SK-N-SH (cell line): ENCODE measurements around the gene CRB3.

Experiments used
- FOXM1 ChIP-seq: IDR thresholded peaks from 2 replicates; pipeline ENCODE4 v1.4.0; 2012; ENCODE audit warnings: low read depth, mild to moderate bottlenecking
- NFIC ChIP-seq: IDR thresholded peaks from 2 replicates; pipeline ENCODE4 v1.4.0; 2012; ENCODE audit warnings: borderline replicate concordance
- USF2 ChIP-seq: fragments of 150-350 bp; IDR thresholded peaks from 2 replicates; pipeline ENCODE4 v1.6.1; 2017; ENCODE audit warnings: antibody characterized with exemption, low read length, low read depth, borderline replicate concordance
- TF ChIP-seq, protein P1 (sequence below): fragments of 200-600 bp; sonication (generic); IDR thresholded peaks from 2 replicates; pipeline ENCODE4 v1.6.1; 2017; ENCODE audit warnings: antibody characterized with exemption, mild to moderate bottlenecking, moderate library complexity
- TF ChIP-seq, protein P2 (sequence below): IDR thresholded peaks from 2 replicates; pipeline ENCODE4 v1.6.1; 2012; ENCODE audit warnings: mild to moderate bottlenecking, low read depth, low read length, moderate library complexity

DNA sequence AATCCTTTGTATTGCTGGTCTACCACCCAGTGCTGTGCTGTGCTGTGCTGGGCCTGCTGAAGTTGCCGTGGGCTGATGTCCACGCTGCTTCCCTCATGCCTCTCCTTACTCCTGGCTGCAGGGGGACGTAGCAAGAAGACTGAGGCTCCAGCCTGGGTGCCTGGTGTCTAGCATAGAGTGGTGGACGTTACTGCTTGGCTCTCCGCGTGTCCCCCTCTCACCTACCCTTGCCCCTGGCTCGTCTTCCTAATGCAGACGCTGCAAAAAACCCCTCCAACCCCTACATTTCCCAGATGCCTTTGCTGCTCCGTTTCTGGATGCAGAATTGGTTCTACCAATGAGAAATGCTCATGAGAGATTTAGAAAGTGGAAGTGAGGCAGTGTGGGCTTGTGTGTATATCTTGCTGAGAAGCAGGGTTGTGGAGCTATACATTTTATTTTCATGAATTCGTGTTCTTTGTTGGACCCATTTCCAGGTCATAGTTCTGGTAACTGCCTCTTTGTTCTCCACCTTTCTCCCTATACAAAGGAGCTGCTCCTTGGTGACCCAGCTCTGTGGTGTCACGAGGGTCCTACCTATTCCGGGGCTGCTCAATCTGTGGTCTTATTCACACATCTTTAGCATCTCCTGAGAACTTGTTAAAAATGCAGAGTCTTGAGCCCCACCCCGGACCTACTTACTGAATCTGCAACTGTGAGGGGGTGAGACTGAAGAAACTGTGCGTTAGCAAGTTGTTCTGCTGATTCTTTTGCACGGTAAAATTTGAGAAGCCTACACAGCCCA lies 25.4 kb downstream of the CRB3 start:
- TF ChIP-seq USF2 (no peak), FOXM1 (no peak), NFIC (no peak)
- TF ChIP-seq, protein P1, sequence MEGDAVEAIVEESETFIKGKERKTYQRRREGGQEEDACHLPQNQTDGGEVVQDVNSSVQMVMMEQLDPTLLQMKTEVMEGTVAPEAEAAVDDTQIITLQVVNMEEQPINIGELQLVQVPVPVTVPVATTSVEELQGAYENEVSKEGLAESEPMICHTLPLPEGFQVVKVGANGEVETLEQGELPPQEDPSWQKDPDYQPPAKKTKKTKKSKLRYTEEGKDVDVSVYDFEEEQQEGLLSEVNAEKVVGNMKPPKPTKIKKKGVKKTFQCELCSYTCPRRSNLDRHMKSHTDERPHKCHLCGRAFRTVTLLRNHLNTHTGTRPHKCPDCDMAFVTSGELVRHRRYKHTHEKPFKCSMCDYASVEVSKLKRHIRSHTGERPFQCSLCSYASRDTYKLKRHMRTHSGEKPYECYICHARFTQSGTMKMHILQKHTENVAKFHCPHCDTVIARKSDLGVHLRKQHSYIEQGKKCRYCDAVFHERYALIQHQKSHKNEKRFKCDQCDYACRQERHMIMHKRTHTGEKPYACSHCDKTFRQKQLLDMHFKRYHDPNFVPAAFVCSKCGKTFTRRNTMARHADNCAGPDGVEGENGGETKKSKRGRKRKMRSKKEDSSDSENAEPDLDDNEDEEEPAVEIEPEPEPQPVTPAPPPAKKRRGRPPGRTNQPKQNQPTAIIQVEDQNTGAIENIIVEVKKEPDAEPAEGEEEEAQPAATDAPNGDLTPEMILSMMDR: no peak
- TF ChIP-seq, protein P2, sequence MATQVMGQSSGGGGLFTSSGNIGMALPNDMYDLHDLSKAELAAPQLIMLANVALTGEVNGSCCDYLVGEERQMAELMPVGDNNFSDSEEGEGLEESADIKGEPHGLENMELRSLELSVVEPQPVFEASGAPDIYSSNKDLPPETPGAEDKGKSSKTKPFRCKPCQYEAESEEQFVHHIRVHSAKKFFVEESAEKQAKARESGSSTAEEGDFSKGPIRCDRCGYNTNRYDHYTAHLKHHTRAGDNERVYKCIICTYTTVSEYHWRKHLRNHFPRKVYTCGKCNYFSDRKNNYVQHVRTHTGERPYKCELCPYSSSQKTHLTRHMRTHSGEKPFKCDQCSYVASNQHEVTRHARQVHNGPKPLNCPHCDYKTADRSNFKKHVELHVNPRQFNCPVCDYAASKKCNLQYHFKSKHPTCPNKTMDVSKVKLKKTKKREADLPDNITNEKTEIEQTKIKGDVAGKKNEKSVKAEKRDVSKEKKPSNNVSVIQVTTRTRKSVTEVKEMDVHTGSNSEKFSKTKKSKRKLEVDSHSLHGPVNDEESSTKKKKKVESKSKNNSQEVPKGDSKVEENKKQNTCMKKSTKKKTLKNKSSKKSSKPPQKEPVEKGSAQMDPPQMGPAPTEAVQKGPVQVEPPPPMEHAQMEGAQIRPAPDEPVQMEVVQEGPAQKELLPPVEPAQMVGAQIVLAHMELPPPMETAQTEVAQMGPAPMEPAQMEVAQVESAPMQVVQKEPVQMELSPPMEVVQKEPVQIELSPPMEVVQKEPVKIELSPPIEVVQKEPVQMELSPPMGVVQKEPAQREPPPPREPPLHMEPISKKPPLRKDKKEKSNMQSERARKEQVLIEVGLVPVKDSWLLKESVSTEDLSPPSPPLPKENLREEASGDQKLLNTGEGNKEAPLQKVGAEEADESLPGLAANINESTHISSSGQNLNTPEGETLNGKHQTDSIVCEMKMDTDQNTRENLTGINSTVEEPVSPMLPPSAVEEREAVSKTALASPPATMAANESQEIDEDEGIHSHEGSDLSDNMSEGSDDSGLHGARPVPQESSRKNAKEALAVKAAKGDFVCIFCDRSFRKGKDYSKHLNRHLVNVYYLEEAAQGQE: no peak
